Neuron (in vitro differentiated cells): Measurements from ENCODE around the gene GAL3ST2.
A peak's percentile ranks its signal among the peaks of the same experiment; 100 is the strongest.
"Not testable (repeated sequence)": the region's sequence is repeated elsewhere in the genome, so short reads cannot be mapped to it uniquely, and the experiment has no call there.

Source experiments
- H2AFZ ChIP-seq: one replicate; pipeline ENCODE4 v1.6.1; 2013; ENCODE audit warnings: low read depth, mild to moderate bottlenecking, inconsistent platforms, low read length, moderate library complexity
- H3K27me3 ChIP-seq: one replicate; pipeline ENCODE4 v1.6.1; 2013; ENCODE audit warnings: low read length; ENCODE audit not compliant: insufficient read depth
- H3K36me3 ChIP-seq: one replicate; pipeline ENCODE4 v1.6.1; 2013; ENCODE audit warnings: low read length; ENCODE audit not compliant: insufficient read depth
- H3K4me1 ChIP-seq: one replicate; pipeline ENCODE4 v1.6.1; 2013; ENCODE audit warnings: low read length; ENCODE audit not compliant: insufficient read depth
- H3K4me3 ChIP-seq: 2 replicates; pipeline ENCODE4 v1.5.1; 2013; ENCODE audit warnings: mild to moderate bottlenecking, low read length, moderate library complexity
- H3K9me3 ChIP-seq: one replicate; pipeline ENCODE4 v1.6.1; 2013; ENCODE audit warnings: low read length

The GAL3ST2 gene

GRCh38 chr2:241827394-241827793 is 50.8 kb downstream of the GAL3ST2 start:
- H3K4me1 ChIP-seq: no peaks in the 10 kb centered on the region
- no peaks in the 10 kb centered on the region for H3K36me3 ChIP-seq
- no peak overlapping the region for H3K4me3 ChIP-seq
- peaks cover 2% of the 10 kb centered on the region for H3K9me3 ChIP-seq
- H3K27me3 ChIP-seq: no peaks in the 10 kb centered on the region
- no peak overlapping the region for H2AFZ ChIP-seq

- Histone ChIP-seq H3K9me3 (peaks cover 2% of the 10 kb centered on the region), H3K27me3 (no peaks in the 10 kb centered on the region), H2AFZ (peak overlapping the region; percentile 57), H3K4me1 (peaks cover 8% of the 10 kb centered on the region), H3K36me3 (no peaks in the 10 kb centered on the region), H3K4me3 (no peak overlapping the region)
Observed at GRCh38 chr2:241833101-241833663, 56.6 kb downstream of the GAL3ST2 start.

GRCh38 chr2:241833756-241834526 is 57.3 kb downstream of the GAL3ST2 start:
- H2AFZ ChIP-seq: peak overlapping the region; percentile 57
- H3K27me3 ChIP-seq, H3K4me1 ChIP-seq: not testable (repeated sequence)

GRCh38 chr2:241834527-241835210 is 58.0 kb downstream of the GAL3ST2 start:
- Histone ChIP-seq H3K9me3 (peaks cover 2% of the 10 kb centered on the region), H3K4me3 (no peak overlapping the region), H2AFZ (no peak overlapping the region), H3K4me1 (peaks cover 8% of the 10 kb centered on the region), H3K36me3 (no peaks in the 10 kb centered on the region), H3K27me3 (no peaks in the 10 kb centered on the region)

More at GRCh38 chr2:241833756-241834526, 57.3 kb downstream of the GAL3ST2 start:
- not testable (repeated sequence) for H3K4me3 ChIP-seq, H3K9me3 ChIP-seq, H3K36me3 ChIP-seq

- Histone ChIP-seq H3K4me1 (peaks cover 8% of the 10 kb centered on the region), H3K36me3 (no peaks in the 10 kb centered on the region), H3K4me3 (no peak overlapping the region), H3K27me3 (no peaks in the 10 kb centered on the region), H3K9me3 (peaks cover 2% of the 10 kb centered on the region), H2AFZ (no peak overlapping the region)
Observed at GRCh38 chr2:241835611-241836010, 59.0 kb downstream of the GAL3ST2 start.

- Histone ChIP-seq H3K36me3 (no peaks in the 10 kb centered on the region), H3K27me3 (no peaks in the 10 kb centered on the region), H2AFZ (no peak overlapping the region), H3K4me1 (peaks cover 8% of the 10 kb centered on the region), H3K9me3 (peaks cover 2% of the 10 kb centered on the region), H3K4me3 (no peak overlapping the region)
Observed at GRCh38 chr2:241836292-241836691, 59.7 kb downstream of the GAL3ST2 start.

- peaks cover 8% of the 10 kb centered on the region for H3K4me1 ChIP-seq
- no peaks in the 10 kb centered on the region for H3K36me3 ChIP-seq
- H3K9me3 ChIP-seq: peaks cover 2% of the 10 kb centered on the region
- no peak overlapping the region for H3K4me3 ChIP-seq
- H3K27me3 ChIP-seq: no peaks in the 10 kb centered on the region
- no peak overlapping the region for H2AFZ ChIP-seq
Observed at GRCh38 chr2:241837197-241837965, 60.8 kb downstream of the GAL3ST2 start.

GRCh38 chr2:241841181-241842066 is 64.8 kb downstream of the GAL3ST2 start:
- no peaks in the 10 kb centered on the region for H3K36me3 ChIP-seq

GRCh38 chr2:241842067-241842415 is 65.4 kb downstream of the GAL3ST2 start:
- peaks cover 19% of the 10 kb centered on the region for H3K27me3 ChIP-seq
- no peaks in the 10 kb centered on the region for H3K36me3 ChIP-seq
- no peak overlapping the region for H2AFZ ChIP-seq
- H3K4me1 ChIP-seq: no peaks in the 10 kb centered on the region
- no peaks in the 10 kb centered on the region for H3K9me3 ChIP-seq
- H3K4me3 ChIP-seq: no peak overlapping the region

More at GRCh38 chr2:241841181-241842066, 64.8 kb downstream of the GAL3ST2 start:
- Histone ChIP-seq H2AFZ (no peak overlapping the region), H3K9me3 (no peaks in the 10 kb centered on the region), H3K4me1 (no peaks in the 10 kb centered on the region), H3K4me3 (no peak overlapping the region), H3K27me3 (peaks cover 19% of the 10 kb centered on the region)

- Histone ChIP-seq H3K4me3 (no peak overlapping the region), H3K9me3 (no peaks in the 10 kb centered on the region), H3K36me3 (no peaks in the 10 kb centered on the region), H2AFZ (no peak overlapping the region), H3K27me3 (peaks cover 19% of the 10 kb centered on the region), H3K4me1 (no peaks in the 10 kb centered on the region)
Observed at GRCh38 chr2:241842620-241843211, 66.1 kb downstream of the GAL3ST2 start.

- peaks cover 19% of the 10 kb centered on the region for H3K27me3 ChIP-seq
- no peaks in the 10 kb centered on the region for H3K4me1 ChIP-seq
- H3K36me3 ChIP-seq: no peaks in the 10 kb centered on the region
- no peak overlapping the region for H3K4me3 ChIP-seq
- no peak overlapping the region for H2AFZ ChIP-seq
- no peaks in the 10 kb centered on the region for H3K9me3 ChIP-seq
Observed at GRCh38 chr2:241843321-241844065, 66.9 kb downstream of the GAL3ST2 start.
